ENCODE measurements around the gene PKP1.

DNA sequence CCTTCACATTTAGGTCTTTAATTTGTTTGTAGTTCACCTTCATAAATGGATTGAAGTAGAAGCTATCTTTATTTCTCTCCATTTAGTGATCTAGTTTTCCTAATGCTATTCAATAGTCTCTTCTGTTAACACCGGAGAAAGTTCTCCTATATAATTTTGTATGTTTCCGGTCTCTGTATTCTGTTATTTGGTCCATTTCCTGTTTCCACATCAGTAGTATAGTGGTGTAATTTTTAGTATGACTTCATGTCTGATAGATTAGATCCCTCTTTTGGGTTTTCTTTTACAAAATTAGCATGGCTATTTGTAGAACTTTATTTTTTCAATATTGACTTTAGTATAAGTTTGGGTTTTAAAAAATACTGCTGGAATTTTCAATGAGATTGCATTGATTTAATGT is 41.6 kb upstream of the PKP1 start:
- TF ChIP-seq, protein P1, sequence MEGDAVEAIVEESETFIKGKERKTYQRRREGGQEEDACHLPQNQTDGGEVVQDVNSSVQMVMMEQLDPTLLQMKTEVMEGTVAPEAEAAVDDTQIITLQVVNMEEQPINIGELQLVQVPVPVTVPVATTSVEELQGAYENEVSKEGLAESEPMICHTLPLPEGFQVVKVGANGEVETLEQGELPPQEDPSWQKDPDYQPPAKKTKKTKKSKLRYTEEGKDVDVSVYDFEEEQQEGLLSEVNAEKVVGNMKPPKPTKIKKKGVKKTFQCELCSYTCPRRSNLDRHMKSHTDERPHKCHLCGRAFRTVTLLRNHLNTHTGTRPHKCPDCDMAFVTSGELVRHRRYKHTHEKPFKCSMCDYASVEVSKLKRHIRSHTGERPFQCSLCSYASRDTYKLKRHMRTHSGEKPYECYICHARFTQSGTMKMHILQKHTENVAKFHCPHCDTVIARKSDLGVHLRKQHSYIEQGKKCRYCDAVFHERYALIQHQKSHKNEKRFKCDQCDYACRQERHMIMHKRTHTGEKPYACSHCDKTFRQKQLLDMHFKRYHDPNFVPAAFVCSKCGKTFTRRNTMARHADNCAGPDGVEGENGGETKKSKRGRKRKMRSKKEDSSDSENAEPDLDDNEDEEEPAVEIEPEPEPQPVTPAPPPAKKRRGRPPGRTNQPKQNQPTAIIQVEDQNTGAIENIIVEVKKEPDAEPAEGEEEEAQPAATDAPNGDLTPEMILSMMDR (IDR thresholded peaks at IDR 0.05; ENCODE audit: extremely low read depth in 1 of 2, insufficient read depth in 1 of 2, low read depth in 1 of 2, low read length in 2 of 2): no peak
- TF ChIP-seq POLR2AphosphoS5 (IDR thresholded peaks at IDR 0.05; ENCODE audit: insufficient read depth, low read depth, low read length): no peak
